Raji (cell line): ENCODE data around the gene PTGDS.
A peak's percentile ranks its signal among the peaks of the same experiment; 100 is the strongest.

Source experiments
- POLR2A ChIP-seq: IDR thresholded peaks from 2 replicates; pipeline ENCODE4 v1.6.1; 2011; ENCODE audit warnings: low read depth, low read length, control low read depth; ENCODE audit not compliant: insufficient read depth

PTGDS gene

DNA sequence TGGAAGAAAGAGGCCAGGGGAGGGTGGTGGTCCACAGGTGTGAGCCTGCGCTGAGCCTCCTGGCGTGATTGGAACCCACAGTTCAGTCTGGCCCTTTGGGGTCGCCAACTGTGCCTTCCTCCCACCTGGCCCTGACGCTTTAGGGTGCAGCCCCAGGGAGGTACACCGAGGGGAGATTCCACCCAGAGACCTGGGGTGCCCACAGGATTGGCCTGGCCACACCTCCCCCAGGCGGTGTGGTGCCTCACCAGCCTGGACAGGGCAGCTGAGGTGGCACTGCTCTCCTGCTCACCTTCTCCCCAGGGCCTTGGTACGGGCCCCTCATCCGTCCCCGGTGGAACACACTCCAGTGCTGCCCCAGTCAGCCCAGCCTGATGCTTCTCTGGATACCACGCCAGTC lies 20.1 kb downstream of the PTGDS start:
- 0 out of 2 replicates have a peak, but pooled peaks have one; percentile 29 for TF ChIP-seq POLR2A

- TF ChIP-seq POLR2A = no peak
Observed at GRCh38 chr9:136997830-136998234, 20.5 kb downstream of the PTGDS start.

- TF ChIP-seq POLR2A = 0 out of 2 replicates have a peak, but pooled peaks have one; percentile 14
Observed at GRCh38 chr9:137000177-137000930, 23.1 kb downstream of the PTGDS start.

DNA sequence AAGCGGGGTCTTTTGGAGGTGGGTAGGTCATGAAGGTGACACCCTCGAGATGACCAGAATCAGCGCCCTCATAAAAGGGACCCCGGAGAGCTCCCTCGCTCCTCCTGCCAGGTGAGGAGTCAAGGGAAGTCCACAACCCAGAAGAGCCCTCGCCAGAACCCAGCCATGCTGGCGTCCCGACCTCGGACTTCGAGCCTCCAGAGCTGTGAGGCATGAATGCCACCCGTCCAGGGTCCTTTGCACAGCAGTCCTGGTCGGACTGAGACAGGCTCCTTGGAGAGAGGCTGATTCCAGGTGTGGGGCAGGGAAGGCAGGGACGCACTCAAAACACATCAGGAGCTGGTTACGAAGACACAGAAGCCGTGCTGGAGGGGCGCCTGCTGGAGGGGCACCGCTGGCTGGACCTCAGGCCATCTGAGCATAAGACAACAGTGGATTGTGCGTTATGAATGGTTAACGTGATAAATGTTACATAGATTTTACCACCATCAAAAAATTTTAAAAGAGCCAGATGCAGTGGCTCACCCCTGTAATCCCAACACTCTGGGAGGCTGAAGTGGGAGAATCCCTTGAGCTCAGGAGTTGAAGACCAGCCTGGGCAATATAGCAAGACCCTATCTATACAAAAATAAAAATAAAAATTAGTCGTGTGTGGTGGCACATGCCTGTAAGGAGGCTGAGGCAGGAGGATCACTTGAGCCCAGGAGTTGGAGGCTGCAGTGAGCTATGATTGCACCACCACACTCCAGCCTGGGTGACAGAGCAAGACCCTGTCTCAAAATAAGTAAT lies 24.7 kb downstream of the PTGDS start:
- TF ChIP-seq POLR2A = no peak

DNA sequence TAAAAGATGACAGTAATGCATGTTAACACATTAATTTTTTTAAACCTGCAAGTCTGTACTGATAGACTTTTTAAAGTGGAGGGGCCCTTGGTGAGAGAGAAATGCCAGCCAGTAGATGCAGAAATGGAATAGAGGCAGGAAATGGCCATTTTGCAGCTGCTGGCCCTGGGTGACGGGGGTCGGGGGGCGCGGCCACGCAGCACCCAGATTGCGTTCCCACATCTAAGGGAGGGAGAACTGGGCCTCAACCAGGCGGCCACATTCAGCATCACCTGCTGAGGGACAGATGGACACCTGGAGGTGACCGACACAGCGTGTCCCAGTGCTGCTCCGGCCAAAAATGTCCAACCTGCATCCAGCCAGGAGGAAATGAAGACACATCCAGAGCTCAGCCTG lies 25.3 kb downstream of the PTGDS start:
- TF ChIP-seq POLR2A = no peak

GRCh38 chr9:137006116-137007003 lies 29.1 kb downstream of the PTGDS start:
- no peak for TF ChIP-seq POLR2A

GRCh38 chr9:137007108-137007815 lies 30.0 kb downstream of the PTGDS start:
- TF ChIP-seq POLR2A = no peak

GRCh38 chr9:137007816-137008270 lies 30.5 kb downstream of the PTGDS start:
- no peak for TF ChIP-seq POLR2A

- TF ChIP-seq POLR2A = no peak
Observed at GRCh38 chr9:137008312-137008711, 31.0 kb downstream of the PTGDS start.

DNA sequence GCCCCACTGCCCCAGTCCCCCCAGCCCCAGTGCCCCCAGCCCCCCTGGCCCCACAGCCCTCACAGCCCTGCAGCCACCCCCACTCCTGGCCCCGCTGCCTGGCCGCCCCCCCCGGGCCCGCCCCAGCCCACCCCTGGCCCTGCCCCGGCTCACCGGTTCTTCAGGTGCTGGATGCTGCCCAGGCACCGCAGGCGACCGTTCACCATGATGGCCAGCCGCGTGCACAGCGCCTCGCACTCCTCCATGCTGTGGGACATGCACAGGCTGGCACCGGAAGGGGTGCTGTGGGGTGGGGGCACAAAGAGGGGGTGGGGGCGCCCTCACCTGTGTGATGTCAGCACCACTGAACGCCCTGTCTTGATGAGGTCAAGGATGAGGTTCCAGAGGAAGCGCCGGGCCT lies 31.9 kb downstream of the PTGDS start:
- TF ChIP-seq POLR2A = no peak

DNA sequence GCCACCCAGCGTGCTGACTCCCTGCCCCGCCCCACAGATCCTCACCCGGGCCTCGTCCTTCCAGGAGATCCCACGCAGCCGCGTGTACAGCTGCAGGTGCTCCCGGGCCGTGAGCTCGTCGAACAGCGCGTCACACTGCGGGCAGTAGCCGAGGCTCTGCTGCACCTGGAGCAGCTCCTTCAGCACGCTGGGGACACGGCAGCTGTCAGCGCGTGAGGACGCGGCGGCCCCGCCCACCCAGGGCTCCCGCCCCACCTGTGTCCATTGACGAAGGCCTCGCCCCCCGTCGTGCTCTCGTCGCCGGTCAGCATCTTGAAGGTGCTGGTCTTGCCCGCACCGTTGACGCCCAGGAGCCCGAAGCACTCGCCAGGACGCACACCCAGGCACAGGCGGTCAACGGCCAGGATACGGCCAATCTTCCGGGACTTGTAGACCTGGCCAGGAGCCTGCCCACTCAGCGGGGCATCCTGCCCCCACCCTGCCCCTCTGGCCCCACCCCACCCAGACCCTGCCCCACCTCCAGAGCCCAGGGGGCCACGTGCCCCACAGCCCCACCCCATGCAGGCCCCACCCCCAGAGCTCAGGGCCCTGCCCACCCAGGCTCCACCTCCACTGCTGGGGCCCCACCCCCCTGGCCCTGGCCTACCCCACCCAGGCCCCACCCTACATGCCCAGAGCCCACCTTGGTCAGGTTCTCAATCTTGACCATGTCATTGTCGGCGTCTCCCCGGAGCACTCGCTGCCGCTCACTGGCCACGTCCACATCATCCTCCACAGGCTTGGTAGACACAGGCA lies 32.8 kb downstream of the PTGDS start:
- no peak for TF ChIP-seq POLR2A

GRCh38 chr9:137011156-137011555 lies 33.9 kb downstream of the PTGDS start:
- no peak for TF ChIP-seq POLR2A

- no peak for TF ChIP-seq POLR2A
Observed at GRCh38 chr9:137011907-137012675, 34.8 kb downstream of the PTGDS start.
